Activated naive CD8-positive, alpha-beta T cell (primary cell): Measurements from ENCODE around the gene PCDH9.

Experiments used
- H3K27ac Mint-ChIP-seq: one replicate; pipeline ENCODE4 v1.8.0; 2021; ENCODE audit warnings: mixed read lengths
- H3K27me3 Mint-ChIP-seq: one replicate; pipeline ENCODE4 v1.8.0; 2021; ENCODE audit warnings: mixed read lengths
- H3K36me3 Mint-ChIP-seq: one replicate; pipeline ENCODE4 v1.8.0; 2021; ENCODE audit warnings: mixed read lengths
- H3K4me1 Mint-ChIP-seq: one replicate; pipeline ENCODE4 v1.8.0; 2021; ENCODE audit warnings: low read depth, mixed read lengths
- H3K4me3 Mint-ChIP-seq: one replicate; pipeline ENCODE4 v1.8.0; 2021; ENCODE audit warnings: mild to moderate bottlenecking, mixed read lengths
- H3K9me3 Mint-ChIP-seq: one replicate; pipeline ENCODE4 v1.8.0; 2021; ENCODE audit warnings: low read depth, mixed read lengths

The PCDH9 gene

GRCh38 chr13:67152085-67152484 is 78.1 kb downstream of the PCDH9 start:
- Mint-ChIP-seq H3K9me3 (no peaks in the 10 kb centered on the region), H3K36me3 (no peaks in the 10 kb centered on the region), H3K27me3 (no peaks in the 10 kb centered on the region), H3K27ac (no peak overlapping the region), H3K4me3 (no peak overlapping the region), H3K4me1 (no peaks in the 10 kb centered on the region)

- H3K4me1 Mint-ChIP-seq: no peaks in the 10 kb centered on the region
- H3K36me3 Mint-ChIP-seq: no peaks in the 10 kb centered on the region
- H3K9me3 Mint-ChIP-seq: no peaks in the 10 kb centered on the region
- H3K27ac Mint-ChIP-seq: no peak overlapping the region
- no peaks in the 10 kb centered on the region for H3K27me3 Mint-ChIP-seq
- no peak overlapping the region for H3K4me3 Mint-ChIP-seq
These were observed 78.5 kb downstream of the PCDH9 start for GRCh38 chr13:67151652-67152051.

DNA sequence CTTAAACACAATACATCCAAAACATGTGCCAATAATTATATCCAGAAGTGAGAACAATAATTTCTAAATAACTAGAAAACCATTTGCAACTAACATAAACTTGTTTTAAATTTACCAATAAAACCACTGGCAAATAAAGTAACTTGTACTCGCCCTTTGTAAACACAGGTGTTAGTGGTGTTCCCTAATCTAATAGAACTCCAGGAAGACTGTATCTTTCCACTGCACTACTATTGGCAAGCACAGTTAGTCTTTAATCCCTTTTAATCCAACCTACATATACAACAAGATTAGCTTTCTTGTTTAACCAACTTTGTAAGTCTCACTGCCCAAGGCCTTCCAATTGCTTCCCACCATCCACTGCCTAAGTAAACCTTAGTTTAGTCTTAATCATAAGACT is 79.5 kb downstream of the PCDH9 start:
- Mint-ChIP-seq H3K27ac (no peak overlapping the region), H3K4me3 (no peak overlapping the region), H3K9me3 (no peaks in the 10 kb centered on the region), H3K27me3 (no peaks in the 10 kb centered on the region), H3K4me1 (no peaks in the 10 kb centered on the region), H3K36me3 (no peaks in the 10 kb centered on the region)

- Mint-ChIP-seq H3K27ac (no peak overlapping the region), H3K4me1 (no peaks in the 10 kb centered on the region), H3K4me3 (no peak overlapping the region), H3K27me3 (no peaks in the 10 kb centered on the region), H3K36me3 (no peaks in the 10 kb centered on the region), H3K9me3 (no peaks in the 10 kb centered on the region)
These were observed 82.0 kb downstream of the PCDH9 start for GRCh38 chr13:67148161-67148571.

DNA sequence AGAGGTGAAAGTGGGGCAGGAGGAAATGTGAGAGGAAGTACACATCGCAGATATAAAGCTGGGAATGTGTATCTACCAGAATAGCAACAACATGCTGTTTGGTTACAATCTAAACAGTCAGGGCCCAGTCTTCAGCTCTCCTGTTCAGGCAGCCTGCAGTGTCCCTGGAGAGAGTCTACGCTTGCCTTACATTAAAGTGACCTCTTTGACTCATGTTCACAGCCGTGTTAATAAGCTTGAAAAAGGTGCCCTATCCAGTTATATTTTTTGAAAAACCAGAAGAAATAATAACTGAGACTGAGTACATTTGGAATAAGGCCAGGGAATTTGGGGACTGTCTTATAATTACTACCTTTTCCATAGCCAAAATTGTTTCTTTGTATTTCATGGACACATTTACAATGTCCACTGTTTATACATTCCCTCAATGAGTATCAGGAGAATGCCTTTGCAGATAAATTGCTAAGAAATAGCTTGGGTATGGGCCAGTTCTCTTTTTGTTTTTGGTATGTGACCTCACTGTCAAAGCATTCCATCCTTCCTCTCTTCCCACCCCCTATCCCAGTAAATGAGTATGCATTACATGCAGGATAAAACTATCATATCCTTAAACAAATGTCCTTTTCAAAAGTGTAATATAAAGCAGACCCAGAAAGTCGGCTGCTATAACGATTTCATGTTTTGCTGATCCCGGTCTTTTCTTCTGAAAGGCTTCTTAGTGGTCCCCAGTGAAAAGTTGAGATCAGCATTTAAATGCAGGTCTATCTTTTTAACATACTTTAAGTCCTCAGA is 82.6 kb downstream of the PCDH9 start:
- Mint-ChIP-seq H3K4me3 (no peak overlapping the region), H3K9me3 (no peaks in the 10 kb centered on the region), H3K27me3 (no peaks in the 10 kb centered on the region), H3K36me3 (no peaks in the 10 kb centered on the region), H3K4me1 (no peaks in the 10 kb centered on the region), H3K27ac (no peak overlapping the region)

- Mint-ChIP-seq H3K27ac (no peak overlapping the region), H3K9me3 (no peaks in the 10 kb centered on the region), H3K4me1 (no peaks in the 10 kb centered on the region), H3K36me3 (no peaks in the 10 kb centered on the region), H3K4me3 (no peak overlapping the region), H3K27me3 (no peaks in the 10 kb centered on the region)
These were observed 83.5 kb downstream of the PCDH9 start for GRCh38 chr13:67146523-67147130.

- no peaks in the 10 kb centered on the region for H3K27me3 Mint-ChIP-seq
- H3K4me3 Mint-ChIP-seq: no peak overlapping the region
- H3K27ac Mint-ChIP-seq: no peak overlapping the region
- H3K9me3 Mint-ChIP-seq: no peaks in the 10 kb centered on the region
- H3K36me3 Mint-ChIP-seq: no peaks in the 10 kb centered on the region
- no peaks in the 10 kb centered on the region for H3K4me1 Mint-ChIP-seq
These were observed 84.2 kb downstream of the PCDH9 start for GRCh38 chr13:67145950-67146349.

GRCh38 chr13:67143544-67144115 is 86.5 kb downstream of the PCDH9 start:
- H3K27me3 Mint-ChIP-seq: no peaks in the 10 kb centered on the region
- H3K4me1 Mint-ChIP-seq: no peaks in the 10 kb centered on the region
- no peak overlapping the region for H3K27ac Mint-ChIP-seq
- no peaks in the 10 kb centered on the region for H3K9me3 Mint-ChIP-seq
- no peak overlapping the region for H3K4me3 Mint-ChIP-seq
- H3K36me3 Mint-ChIP-seq: no peaks in the 10 kb centered on the region

GRCh38 chr13:67140006-67140405 is 90.1 kb downstream of the PCDH9 start:
- no peaks in the 10 kb centered on the region for H3K27me3 Mint-ChIP-seq
- H3K9me3 Mint-ChIP-seq: no peaks in the 10 kb centered on the region
- H3K27ac Mint-ChIP-seq: no peak overlapping the region
- no peaks in the 10 kb centered on the region for H3K36me3 Mint-ChIP-seq
- no peaks in the 10 kb centered on the region for H3K4me1 Mint-ChIP-seq
- H3K4me3 Mint-ChIP-seq: no peak overlapping the region

DNA sequence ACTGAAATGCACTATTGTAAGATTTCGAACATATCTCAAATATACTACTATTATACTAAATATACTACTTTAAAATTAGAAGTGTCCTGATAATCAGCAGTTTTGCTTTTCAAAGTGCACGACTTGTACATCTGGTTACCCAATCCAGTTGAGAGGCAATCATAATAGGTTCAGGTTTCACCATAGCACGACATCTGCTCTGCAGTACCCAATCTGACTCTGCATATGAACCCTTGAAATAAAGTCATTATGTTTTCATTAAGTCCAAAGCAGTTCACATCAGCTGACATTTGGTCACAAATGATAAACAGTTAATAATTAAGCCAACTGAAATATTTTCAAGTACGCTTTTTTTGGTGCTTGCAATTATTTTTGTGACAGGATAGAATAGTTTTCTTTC is 90.6 kb downstream of the PCDH9 start:
- no peaks in the 10 kb centered on the region for H3K9me3 Mint-ChIP-seq
- H3K27me3 Mint-ChIP-seq: no peaks in the 10 kb centered on the region
- H3K36me3 Mint-ChIP-seq: no peaks in the 10 kb centered on the region
- H3K4me1 Mint-ChIP-seq: no peaks in the 10 kb centered on the region
- no peak overlapping the region for H3K27ac Mint-ChIP-seq
- no peak overlapping the region for H3K4me3 Mint-ChIP-seq

DNA sequence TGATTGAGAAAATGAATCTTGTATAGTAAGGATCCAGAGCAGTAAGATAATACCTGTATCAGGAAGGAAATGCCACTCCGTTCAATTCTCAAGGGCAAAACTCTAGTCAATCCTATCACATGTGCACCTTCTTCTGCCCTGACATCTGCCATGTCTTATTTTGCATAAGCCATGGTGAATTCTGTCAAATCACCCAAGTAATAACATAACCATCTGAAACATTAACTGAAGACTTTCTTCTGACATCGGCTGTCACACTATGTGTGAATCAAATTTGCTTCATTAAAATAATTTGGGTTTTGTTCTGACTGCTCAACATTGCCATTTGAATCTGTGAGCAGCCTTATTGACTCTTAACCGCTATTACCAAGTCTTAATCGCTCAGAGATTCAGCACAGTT is 91.2 kb downstream of the PCDH9 start:
- no peak overlapping the region for H3K27ac Mint-ChIP-seq
- H3K27me3 Mint-ChIP-seq: no peaks in the 10 kb centered on the region
- no peaks in the 10 kb centered on the region for H3K9me3 Mint-ChIP-seq
- H3K36me3 Mint-ChIP-seq: no peaks in the 10 kb centered on the region
- peaks cover 2% of the 10 kb centered on the region for H3K4me1 Mint-ChIP-seq
- no peak overlapping the region for H3K4me3 Mint-ChIP-seq

- Mint-ChIP-seq H3K4me3 (no peak overlapping the region), H3K4me1 (peaks cover 2% of the 10 kb centered on the region), H3K36me3 (no peaks in the 10 kb centered on the region), H3K9me3 (no peaks in the 10 kb centered on the region), H3K27ac (no peak overlapping the region), H3K27me3 (no peaks in the 10 kb centered on the region)
These were observed 92.9 kb downstream of the PCDH9 start for GRCh38 chr13:67137044-67137735.

DNA sequence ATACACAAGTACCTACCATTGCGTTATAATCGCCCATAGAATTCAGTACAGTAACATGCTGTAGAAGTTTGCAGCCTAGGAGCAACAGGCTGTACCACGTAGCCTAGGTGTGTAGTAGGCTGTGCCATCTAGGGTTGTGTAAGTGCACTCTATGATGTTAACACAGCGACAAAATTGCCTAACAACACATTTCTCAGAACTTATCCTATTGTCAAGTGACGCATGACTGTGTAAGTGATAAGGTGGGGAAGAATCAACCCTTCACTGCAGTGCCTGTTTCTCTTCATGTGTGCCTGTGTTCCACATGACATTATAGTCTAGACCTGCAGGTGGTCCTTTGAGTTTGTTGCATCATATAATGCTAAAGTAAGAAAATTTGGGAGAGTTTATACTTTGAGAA is 94.0 kb downstream of the PCDH9 start:
- no peak overlapping the region for H3K4me3 Mint-ChIP-seq
- H3K27ac Mint-ChIP-seq: no peak overlapping the region
- H3K9me3 Mint-ChIP-seq: no peaks in the 10 kb centered on the region
- H3K4me1 Mint-ChIP-seq: peaks cover 2% of the 10 kb centered on the region
- H3K27me3 Mint-ChIP-seq: no peaks in the 10 kb centered on the region
- no peaks in the 10 kb centered on the region for H3K36me3 Mint-ChIP-seq

- H3K9me3 Mint-ChIP-seq: no peaks in the 10 kb centered on the region
- H3K27me3 Mint-ChIP-seq: no peaks in the 10 kb centered on the region
- no peaks in the 10 kb centered on the region for H3K36me3 Mint-ChIP-seq
- no peak overlapping the region for H3K4me3 Mint-ChIP-seq
- H3K27ac Mint-ChIP-seq: no peak overlapping the region
- peaks cover 2% of the 10 kb centered on the region for H3K4me1 Mint-ChIP-seq
These were observed 94.8 kb downstream of the PCDH9 start for GRCh38 chr13:67135356-67135755.

GRCh38 chr13:67134417-67135129 is 95.6 kb downstream of the PCDH9 start:
- no peaks in the 10 kb centered on the region for H3K36me3 Mint-ChIP-seq
- H3K27ac Mint-ChIP-seq: no peak overlapping the region
- H3K27me3 Mint-ChIP-seq: no peaks in the 10 kb centered on the region
- H3K4me1 Mint-ChIP-seq: peaks cover 2% of the 10 kb centered on the region
- no peak overlapping the region for H3K4me3 Mint-ChIP-seq
- no peaks in the 10 kb centered on the region for H3K9me3 Mint-ChIP-seq
